ENCODE results near the gene UBAP1L. TPM values are rescaled to one million over a fixed set of nuclear protein-coding genes. Genes with fewer than 3 reads are reported as not detected.
A peak's percentile ranks its signal among the peaks of the same experiment; 100 is the strongest.
"Not testable (repeated sequence)": the region's sequence is repeated elsewhere in the genome, so short reads cannot be mapped to it uniquely, and the experiment has no call there.

Gene UBAP1L
- total RNA-seq, 1 experiment from 2014 or later, result 0.59 TPM

- Histone ChIP-seq H3K27me3 (no peaks in the 10 kb centered on the region), H3K4me3 (no peak overlapping the region), H3K9me3 (replicated peaks) (no peaks in the 10 kb centered on the region), H3K36me3 (0 out of 2 replicates have a peak, but pooled peaks cover 7% of the 10 kb centered on the region), H3K4me1 (peaks cover 31% of the 10 kb centered on the region), H3K27ac (no peak overlapping the region)
- no peak for DNase-seq
Measured at GRCh38 chr15:65094294-65094995, 20.6 kb downstream of the UBAP1L start.

- H3K36me3 ChIP-seq; H3K4me3 ChIP-seq; H3K9me3 ChIP-seq (replicated peaks); H3K27me3 ChIP-seq; DNase-seq; H3K27ac ChIP-seq: not testable (repeated sequence)
- peaks cover 38% of the 10 kb centered on the region for H3K4me1 ChIP-seq
Measured at GRCh38 chr15:65093793-65094170, 21.2 kb downstream of the UBAP1L start.

- peaks cover 43% of the 10 kb centered on the region for H3K4me1 ChIP-seq
- DNase-seq, result no peak
Measured at GRCh38 chr15:65092911-65093792, 21.8 kb downstream of the UBAP1L start.

GRCh38 chr15:65091946-65092770, 22.8 kb downstream of the UBAP1L start:
- peaks cover 47% of the 10 kb centered on the region for H3K4me1 ChIP-seq
- H3K36me3 ChIP-seq, result no peaks in the 10 kb centered on the region
- no peak overlapping the region for H3K4me3 ChIP-seq
- DNase-seq, result no peak
- no peak overlapping the region for H3K27ac ChIP-seq
- no peaks in the 10 kb centered on the region for H3K9me3 ChIP-seq (replicated peaks)
- H3K27me3 ChIP-seq, result no peaks in the 10 kb centered on the region

More at GRCh38 chr15:65092911-65093792, 21.8 kb downstream of the UBAP1L start:
- Histone ChIP-seq H3K27me3 (no peaks in the 10 kb centered on the region), H3K4me3 (no peak overlapping the region), H3K9me3 (replicated peaks) (no peaks in the 10 kb centered on the region), H3K36me3 (no peaks in the 10 kb centered on the region), H3K27ac (no peak overlapping the region)

- no peaks in the 10 kb centered on the region for H3K9me3 ChIP-seq (replicated peaks)
- H3K4me1 ChIP-seq, result peaks cover 28% of the 10 kb centered on the region; the same call in 1 of the 2 replicates
- no peak overlapping the region for H3K4me3 ChIP-seq
- no peak overlapping the region; the same call in 1 of the 2 replicates for H3K27ac ChIP-seq
- no peaks in the 10 kb centered on the region for H3K27me3 ChIP-seq
- peak; percentile 47 to 52 for DNase-seq
- no peaks in the 10 kb centered on the region for H3K36me3 ChIP-seq
Measured at GRCh38 chr15:65089206-65089824, 25.7 kb downstream of the UBAP1L start.

- Histone ChIP-seq H3K4me1 (peaks cover 35% of the 10 kb centered on the region; the same call in 1 of the 2 replicates), H3K9me3 (replicated peaks) (no peaks in the 10 kb centered on the region), H3K36me3 (no peaks in the 10 kb centered on the region), H3K27me3 (no peaks in the 10 kb centered on the region), H3K27ac (no peak overlapping the region), H3K4me3 (no peak overlapping the region)
- no peak for DNase-seq
Measured at GRCh38 chr15:65088643-65089021, 26.4 kb downstream of the UBAP1L start.

- H3K4me1 ChIP-seq, result peaks cover 41% of the 10 kb centered on the region
- H3K4me3 ChIP-seq, result no peak overlapping the region
- H3K27ac ChIP-seq, result no peak overlapping the region
- H3K9me3 ChIP-seq (replicated peaks), result no peaks in the 10 kb centered on the region
- H3K36me3 ChIP-seq, result no peaks in the 10 kb centered on the region
- peak; percentile 32 to 36 for DNase-seq
- no peaks in the 10 kb centered on the region for H3K27me3 ChIP-seq
Measured at GRCh38 chr15:65087873-65088642, 26.9 kb downstream of the UBAP1L start.

- Histone ChIP-seq H3K9me3 (replicated peaks) (no peaks in the 10 kb centered on the region), H3K4me3 (no peak overlapping the region), H3K4me1 (peaks cover 48% of the 10 kb centered on the region), H3K27ac (no peak overlapping the region), H3K27me3 (no peaks in the 10 kb centered on the region), H3K36me3 (no peaks in the 10 kb centered on the region)
- no peak for DNase-seq
Measured at GRCh38 chr15:65087411-65087810, 27.6 kb downstream of the UBAP1L start.

- H3K4me1 ChIP-seq, result peaks cover 55% of the 10 kb centered on the region
- peak; percentile 38 to 39 for DNase-seq
Measured at GRCh38 chr15:65086680-65087111, 28.3 kb downstream of the UBAP1L start.

GRCh38 chr15:65085990-65086679, 28.9 kb downstream of the UBAP1L start:
- no peaks in the 10 kb centered on the region for H3K9me3 ChIP-seq (replicated peaks)
- no peaks in the 10 kb centered on the region for H3K27me3 ChIP-seq
- H3K36me3 ChIP-seq, result no peaks in the 10 kb centered on the region
- no peak overlapping the region for H3K4me3 ChIP-seq
- no peak overlapping the region for H3K27ac ChIP-seq
- DNase-seq, result peak in 1 of 2 experiments; percentile 41
- peaks cover 57% of the 10 kb centered on the region for H3K4me1 ChIP-seq

More at GRCh38 chr15:65086680-65087111, 28.3 kb downstream of the UBAP1L start:
- no peaks in the 10 kb centered on the region for H3K36me3 ChIP-seq
- H3K27me3 ChIP-seq, result no peaks in the 10 kb centered on the region
- no peaks in the 10 kb centered on the region for H3K9me3 ChIP-seq (replicated peaks)
- H3K4me3 ChIP-seq, result no peak overlapping the region
- no peak overlapping the region for H3K27ac ChIP-seq

- Histone ChIP-seq H3K4me1 (peaks cover 57% of the 10 kb centered on the region), H3K36me3 (no peaks in the 10 kb centered on the region), H3K27ac (no peak overlapping the region), H3K9me3 (replicated peaks) (no peaks in the 10 kb centered on the region), H3K27me3 (no peaks in the 10 kb centered on the region), H3K4me3 (no peak overlapping the region)
- DNase-seq, result no peak
Measured at GRCh38 chr15:65085207-65085753, 29.7 kb downstream of the UBAP1L start.

GRCh38 chr15:65084500-65085206, 30.3 kb downstream of the UBAP1L start:
- H3K4me1 ChIP-seq, result peaks cover 57% of the 10 kb centered on the region
- H3K27me3 ChIP-seq, result no peaks in the 10 kb centered on the region

More at GRCh38 chr15:65084500-65085206, 30.3 kb downstream of the UBAP1L start:
- no peak overlapping the region for H3K4me3 ChIP-seq
- no peak for DNase-seq
- no peak overlapping the region; the same call in 1 of the 2 replicates for H3K27ac ChIP-seq
- H3K9me3 ChIP-seq (replicated peaks), result no peaks in the 10 kb centered on the region
- no peaks in the 10 kb centered on the region for H3K36me3 ChIP-seq
